GM12865 (cell line): ENCODE data around the gene IL6.
A peak's percentile ranks its signal among the peaks of the same experiment; 100 is the strongest.

Source experiments
- DNase-seq: peaks from one replicate; pipeline ENCODE4 v3.0.0; 2010; ENCODE audit warnings: low read depth
- H3K4me3 ChIP-seq: 2 replicates; pipeline ENCODE4 v1.5.1; 2011; ENCODE audit warnings: mild to moderate bottlenecking, low read depth, low read length, control low read depth
- CTCF ChIP-seq: IDR thresholded peaks from 2 replicates; pipeline ENCODE4 v1.5.1; 2011; ENCODE audit warnings: low read length, control low read depth, low read depth, inconsistent platforms; ENCODE audit not compliant: insufficient read depth; ENCODE audit errors: missing control alignments

Gene IL6

GRCh38 chr7:22726345-22726906 is 574 bp upstream of the IL6 start:
- no peak overlapping the region for H3K4me3 ChIP-seq
- DNase-seq = peak; percentile 74
- peak; percentile 70 for TF ChIP-seq CTCF

- no peak overlapping the region for H3K4me3 ChIP-seq
- no peak for TF ChIP-seq CTCF
- DNase-seq = no peak
These were observed 675 bp downstream of the IL6 start for GRCh38 chr7:22727714-22728035.

GRCh38 chr7:22728401-22729029 is 1.5 kb downstream of the IL6 start:
- no peak overlapping the region for H3K4me3 ChIP-seq
- DNase-seq = peak; percentile 37
- peak; percentile 41 for TF ChIP-seq CTCF

- DNase-seq = no peak
- H3K4me3 ChIP-seq = no peak overlapping the region
- TF ChIP-seq CTCF = no peak
These were observed 2.3 kb downstream of the IL6 start for GRCh38 chr7:22729180-22729825.

GRCh38 chr7:22730066-22730710 is 3.2 kb downstream of the IL6 start:
- no peak overlapping the region for H3K4me3 ChIP-seq
- TF ChIP-seq CTCF = no peak
- DNase-seq = no peak

- TF ChIP-seq CTCF = no peak
- no peak overlapping the region for H3K4me3 ChIP-seq
- DNase-seq = no peak
These were observed 4.1 kb downstream of the IL6 start for GRCh38 chr7:22730921-22731654.
